Fibroblast of lung (primary cell): ENCODE data around the gene FCGBP.

Experiments used
- EZH2 ChIP-seq: IDR thresholded peaks from 2 replicates; pipeline ENCODE4 v1.5.1; 2012; ENCODE audit warnings: low read length, control low read depth, mild to moderate bottlenecking; ENCODE audit errors: missing control alignments
- TF ChIP-seq, protein P1 (sequence below), 2 donors: IDR thresholded peaks in 1 of 2; conservative IDR thresholded peaks in 1 of 2; 1 replicate in 1 of 2; 2 replicates in 1 of 2; pipeline ENCODE4 v1.5.1; 2011 to 2012; ENCODE audit warnings: low read length in 2 of 2, control low read depth in 1 of 2, inconsistent platforms in 1 of 2, low read depth in 1 of 2, mild to moderate bottlenecking in 1 of 2

DNA sequence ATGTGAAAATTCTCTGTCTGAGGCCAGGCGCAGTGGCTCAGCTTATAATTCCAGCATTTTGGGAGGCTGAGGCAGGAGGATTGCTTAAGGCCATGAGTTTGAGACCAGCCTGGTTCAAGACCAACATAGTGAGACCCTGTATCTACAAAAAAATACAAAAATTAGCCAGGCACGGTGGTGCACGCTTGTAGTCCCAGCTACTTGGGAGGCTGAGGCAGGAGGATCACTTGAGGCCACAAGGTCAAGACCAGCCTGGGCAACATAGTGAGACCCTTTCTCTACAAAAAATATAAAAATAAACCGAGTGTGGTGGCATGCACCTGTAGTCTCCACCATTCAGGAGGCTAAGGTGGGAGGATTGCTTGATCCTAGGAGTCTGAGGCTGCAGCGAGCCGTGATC lies 2.2 kb upstream of the FCGBP start:
- TF ChIP-seq EZH2 = no peak
- TF ChIP-seq, protein P1, sequence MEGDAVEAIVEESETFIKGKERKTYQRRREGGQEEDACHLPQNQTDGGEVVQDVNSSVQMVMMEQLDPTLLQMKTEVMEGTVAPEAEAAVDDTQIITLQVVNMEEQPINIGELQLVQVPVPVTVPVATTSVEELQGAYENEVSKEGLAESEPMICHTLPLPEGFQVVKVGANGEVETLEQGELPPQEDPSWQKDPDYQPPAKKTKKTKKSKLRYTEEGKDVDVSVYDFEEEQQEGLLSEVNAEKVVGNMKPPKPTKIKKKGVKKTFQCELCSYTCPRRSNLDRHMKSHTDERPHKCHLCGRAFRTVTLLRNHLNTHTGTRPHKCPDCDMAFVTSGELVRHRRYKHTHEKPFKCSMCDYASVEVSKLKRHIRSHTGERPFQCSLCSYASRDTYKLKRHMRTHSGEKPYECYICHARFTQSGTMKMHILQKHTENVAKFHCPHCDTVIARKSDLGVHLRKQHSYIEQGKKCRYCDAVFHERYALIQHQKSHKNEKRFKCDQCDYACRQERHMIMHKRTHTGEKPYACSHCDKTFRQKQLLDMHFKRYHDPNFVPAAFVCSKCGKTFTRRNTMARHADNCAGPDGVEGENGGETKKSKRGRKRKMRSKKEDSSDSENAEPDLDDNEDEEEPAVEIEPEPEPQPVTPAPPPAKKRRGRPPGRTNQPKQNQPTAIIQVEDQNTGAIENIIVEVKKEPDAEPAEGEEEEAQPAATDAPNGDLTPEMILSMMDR (conservative IDR thresholded peaks at IDR 0.05 in 1 of 2, IDR thresholded peaks at IDR 0.05 in 1 of 2; ENCODE audit: low read depth in 1 of 2, low read length in 2 of 2) = no peak
